GM18505 (cell line): ENCODE measurements around the gene NSMCE1.
A peak's percentile ranks its signal among the peaks of the same experiment; 100 is the strongest.

Source experiments
- ATAC-seq: cut with Tn5 transposase; IDR thresholded peaks from one replicate; pipeline ENCODE4 v1.9.1; 2021; ENCODE audit not compliant: unreplicated experiment
- POLR2A ChIP-seq: IDR thresholded peaks from 4 replicates; pipeline ENCODE4 v1.6.1; 2011; ENCODE audit warnings: borderline replicate concordance; ENCODE audit not compliant: insufficient read depth, insufficient read length; ENCODE audit errors: extremely low read depth

The NSMCE1 gene, protein sequence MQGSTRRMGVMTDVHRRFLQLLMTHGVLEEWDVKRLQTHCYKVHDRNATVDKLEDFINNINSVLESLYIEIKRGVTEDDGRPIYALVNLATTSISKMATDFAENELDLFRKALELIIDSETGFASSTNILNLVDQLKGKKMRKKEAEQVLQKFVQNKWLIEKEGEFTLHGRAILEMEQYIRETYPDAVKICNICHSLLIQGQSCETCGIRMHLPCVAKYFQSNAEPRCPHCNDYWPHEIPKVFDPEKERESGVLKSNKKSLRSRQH

DNA sequence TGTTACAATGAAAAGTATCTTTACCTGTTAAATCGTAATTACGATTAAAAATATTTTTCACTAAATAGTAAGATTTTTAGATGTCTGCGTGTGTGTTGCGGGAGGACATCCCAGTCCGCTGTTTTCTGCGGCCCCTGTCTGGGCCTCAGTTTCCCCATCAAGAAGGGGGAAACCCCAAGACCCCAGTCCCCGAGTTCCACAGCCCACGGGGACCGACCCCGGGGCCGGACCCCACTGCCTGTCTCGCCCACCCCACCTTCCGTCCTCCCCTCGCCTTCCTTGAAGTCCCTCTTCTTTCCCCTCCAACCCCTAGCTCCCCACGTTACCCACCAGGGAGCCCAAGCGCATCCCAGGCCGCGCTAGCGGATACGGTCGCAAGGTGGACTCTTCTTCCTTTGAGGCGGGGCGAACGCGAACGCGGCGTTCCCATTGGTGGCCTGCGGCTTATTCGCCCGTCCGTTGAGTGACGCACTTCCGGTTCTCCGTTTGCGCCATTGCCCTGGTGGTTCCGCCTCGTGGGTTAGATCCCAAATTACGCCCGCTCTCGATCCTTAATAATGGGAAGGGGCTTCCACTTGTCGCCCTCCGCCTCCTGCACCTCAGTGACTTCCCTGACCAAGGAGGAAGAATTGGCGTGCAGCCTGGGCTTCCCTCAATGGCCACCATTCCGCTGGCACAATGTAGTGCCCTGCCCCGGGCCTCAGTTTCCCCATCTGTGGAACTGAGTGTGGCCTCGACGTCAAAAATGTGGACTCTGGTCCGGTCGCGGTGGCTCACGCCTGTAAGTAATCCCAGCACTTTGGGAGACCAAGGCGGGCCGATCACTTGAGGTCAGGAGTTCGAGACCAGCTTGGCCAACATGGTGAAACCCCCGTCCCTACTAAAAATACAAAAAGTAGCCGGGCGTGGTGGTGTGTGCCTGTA, at the start of gene NSMCE1:
TSS of gene NSMCE1 (minus strand) at position 397 of the 924 bp plus-strand sequence. CDS start 11,202 bp downstream, outside the sequence.
- peak; percentile 93 for ATAC-seq
- peak; percentile 96 for TF ChIP-seq POLR2A

DNA sequence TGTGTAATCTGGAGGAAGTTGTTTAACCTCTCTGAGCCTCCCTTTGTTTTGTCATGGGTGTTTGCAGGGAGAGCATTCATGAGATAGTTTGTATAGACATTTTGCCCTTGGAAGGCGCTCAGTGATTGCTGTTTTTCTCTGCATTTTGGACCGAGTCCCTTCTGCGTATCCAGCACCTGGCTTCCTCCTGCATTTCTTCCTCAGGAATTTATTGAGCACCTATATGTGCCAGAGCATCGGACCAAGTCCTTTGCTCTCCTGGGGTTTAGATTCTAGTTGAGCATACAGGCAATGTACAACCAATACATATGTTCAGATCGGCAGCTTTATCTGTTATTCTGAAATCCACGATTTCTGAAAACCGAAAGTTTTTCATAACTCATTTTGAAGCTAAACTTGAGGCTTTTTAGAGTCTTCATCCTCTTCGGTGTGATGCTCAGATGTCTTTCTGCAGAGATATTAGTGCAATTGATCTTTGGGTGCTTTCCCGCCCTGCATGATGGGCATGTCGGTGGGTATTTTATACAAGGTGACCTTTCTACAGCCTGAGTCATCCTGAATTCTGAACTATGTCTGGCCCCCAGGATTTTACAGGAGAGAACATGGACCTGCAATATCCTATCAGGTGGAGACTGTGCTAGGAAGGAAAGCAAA, 49.3 kb upstream of the NSMCE1 start:
- TF ChIP-seq POLR2A: no peak
- no peak for ATAC-seq

DNA sequence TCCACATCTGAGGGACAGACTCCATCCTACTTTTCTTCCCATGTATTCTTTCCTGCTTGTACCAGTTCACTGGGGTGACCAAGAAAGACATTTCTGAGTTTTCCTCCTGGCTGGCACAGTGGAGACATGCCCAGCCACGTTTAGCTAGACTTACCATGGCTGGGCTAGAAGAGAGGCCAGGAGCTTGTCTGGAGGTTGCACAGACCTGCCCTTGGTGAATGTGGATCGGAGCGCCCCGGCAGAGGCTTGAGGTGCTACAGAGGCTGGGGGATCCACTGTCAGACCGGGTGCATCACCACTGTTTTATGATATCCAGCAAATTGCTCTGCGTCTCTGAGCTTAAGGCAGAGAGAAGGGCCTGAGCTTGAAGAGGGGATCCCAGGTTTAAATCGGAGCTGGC, 48.7 kb upstream of the NSMCE1 start:
- no peak for ATAC-seq
- no peak for TF ChIP-seq POLR2A

DNA sequence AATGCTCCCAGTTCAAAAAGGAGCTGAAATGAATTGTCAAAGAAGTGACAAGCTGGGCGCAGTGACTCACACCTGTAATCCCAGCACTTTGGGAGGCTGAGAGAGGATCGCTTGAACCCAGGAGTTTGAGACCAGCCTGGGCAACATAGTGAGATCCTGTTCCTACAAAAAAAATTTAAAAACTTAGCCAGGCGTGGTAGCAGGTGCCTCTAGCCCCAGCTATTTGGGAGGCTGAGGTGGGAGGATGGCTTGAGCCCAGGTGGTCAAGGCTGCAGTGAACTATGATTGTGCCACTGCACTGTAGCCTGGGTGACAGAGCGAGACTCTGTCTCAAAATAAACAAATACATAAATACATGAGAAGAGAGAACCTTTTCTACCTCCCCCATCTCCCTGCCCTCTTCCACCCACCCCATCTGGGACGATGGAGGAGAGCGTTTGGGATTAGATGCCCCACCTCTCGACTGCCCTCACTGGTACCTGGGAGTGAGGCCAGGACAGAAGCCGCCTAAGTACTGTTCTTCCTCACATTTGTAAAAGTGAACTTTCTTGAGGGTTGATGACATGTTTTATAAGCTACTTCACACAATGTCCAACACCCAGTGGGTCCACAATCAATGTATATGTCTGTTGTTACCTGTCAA, 47.6 kb upstream of the NSMCE1 start:
- no peak for ATAC-seq
- TF ChIP-seq POLR2A: no peak

DNA sequence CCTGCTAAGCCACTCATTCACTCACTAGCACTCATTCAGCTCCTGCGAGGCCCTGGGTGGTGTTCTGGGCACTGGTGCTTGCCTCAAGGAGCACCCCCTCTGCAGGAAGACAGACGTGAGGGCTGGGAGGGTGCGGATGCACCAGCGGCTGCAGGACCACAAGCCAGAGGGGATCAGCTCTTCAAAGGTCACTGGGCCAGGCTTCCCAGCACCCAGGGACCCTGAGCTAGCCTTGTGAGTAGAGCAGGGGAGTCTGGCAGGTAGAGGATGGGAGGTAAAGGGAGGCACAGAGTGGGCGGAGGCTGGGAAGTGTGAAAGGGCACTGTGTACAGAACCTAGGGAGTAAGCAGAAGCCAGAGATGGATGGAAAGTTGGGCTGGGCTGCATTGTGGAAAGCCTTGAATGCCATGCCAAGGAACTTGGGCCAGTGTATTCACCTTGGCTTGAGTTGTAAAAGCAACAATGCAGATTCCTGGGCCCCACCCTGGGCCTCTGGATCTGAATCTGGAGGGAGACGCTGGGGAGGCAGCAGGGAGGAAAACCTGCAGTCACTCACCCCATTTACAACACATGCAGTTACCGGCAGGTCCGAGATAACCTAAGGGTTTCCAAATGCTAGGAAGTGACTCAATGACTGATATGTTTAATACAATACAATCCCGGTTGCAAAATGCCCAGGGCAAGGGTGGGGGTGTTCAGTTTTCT, 46.9 kb upstream of the NSMCE1 start:
- no peak for TF ChIP-seq POLR2A
- no peak for ATAC-seq

DNA sequence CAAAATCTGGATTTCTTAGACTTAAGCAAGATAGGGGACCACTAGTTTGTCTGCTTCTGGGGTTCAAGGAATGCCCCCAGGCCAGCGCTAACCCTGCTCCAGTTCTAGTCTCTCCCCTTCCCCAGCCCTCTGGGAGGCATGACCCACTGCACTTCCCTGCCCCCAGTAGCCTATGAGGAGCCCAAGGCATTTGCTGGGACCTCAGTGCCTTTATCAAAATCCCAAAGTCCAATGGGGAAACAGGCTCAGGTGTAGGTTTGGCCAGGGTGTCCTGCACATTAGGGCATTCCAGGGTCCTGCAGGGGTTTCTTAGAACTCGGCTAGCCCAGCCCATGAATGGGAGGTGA, 46.4 kb upstream of the NSMCE1 start:
- no peak for ATAC-seq
- no peak for TF ChIP-seq POLR2A

DNA sequence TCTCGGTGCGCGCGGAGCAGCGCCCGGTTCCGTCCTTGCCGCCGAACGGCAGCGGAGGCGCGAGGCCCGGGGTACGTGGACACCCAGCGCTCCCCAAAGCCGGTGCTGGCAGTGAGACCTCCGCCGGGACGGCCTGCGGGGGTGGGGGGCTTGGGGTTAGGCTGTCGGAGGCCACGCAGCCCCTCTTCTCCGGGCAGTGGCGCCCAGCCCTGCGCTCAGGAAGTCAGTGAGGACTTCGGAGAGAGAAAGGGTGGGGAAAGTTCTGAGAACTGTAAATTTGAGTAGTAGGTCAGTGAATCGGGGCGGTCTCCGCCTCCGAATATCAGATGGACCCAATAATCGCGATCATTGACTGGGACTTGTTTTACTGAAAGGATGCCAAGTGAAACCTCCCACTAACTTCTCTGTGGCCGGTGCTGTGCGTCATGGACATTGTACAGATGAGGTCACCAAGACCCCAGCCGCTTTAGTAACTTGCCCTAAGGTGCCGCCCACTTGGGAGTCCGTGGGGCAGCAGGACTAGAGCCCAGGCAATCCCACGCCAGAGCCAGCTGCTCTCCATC, 45.7 kb upstream of the NSMCE1 start:
- TF ChIP-seq POLR2A: no peak
- peak; percentile 23 for ATAC-seq

DNA sequence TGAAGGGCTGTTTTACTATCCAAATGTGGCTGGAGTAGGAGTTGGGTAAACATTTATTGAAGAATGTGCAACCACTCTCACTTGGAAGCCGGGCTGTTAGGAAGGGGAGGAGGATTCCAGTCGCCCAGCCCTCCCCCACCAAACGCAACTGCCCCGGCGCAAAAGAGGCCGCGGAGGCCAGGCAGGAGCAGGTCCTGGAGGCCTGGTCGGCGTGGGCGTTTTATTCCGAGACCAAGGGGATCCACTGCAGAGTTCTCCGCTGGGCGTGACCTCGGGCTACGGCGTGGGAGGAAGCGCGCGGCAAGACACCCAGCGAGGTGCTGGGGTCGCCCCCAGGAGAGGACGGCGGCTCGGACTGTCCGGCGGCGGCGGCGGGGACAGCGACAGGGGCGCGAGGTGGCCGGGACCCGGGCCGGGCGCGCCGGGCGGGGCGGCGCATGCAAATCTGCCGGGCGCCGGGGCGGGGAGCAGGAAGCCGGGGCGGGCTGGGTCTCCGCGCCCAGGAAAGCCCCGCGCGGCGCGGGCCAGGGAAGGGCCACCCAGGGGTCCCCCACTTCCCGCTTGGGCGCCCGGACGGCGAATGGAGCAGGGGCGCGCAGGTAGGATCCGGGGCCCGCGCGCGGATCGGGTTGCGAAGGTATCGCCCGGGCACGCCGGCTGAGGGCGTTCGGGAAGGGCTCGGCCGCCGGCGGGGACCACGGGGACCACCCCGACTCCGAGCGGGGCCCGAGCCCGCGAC, 45.0 kb upstream of the NSMCE1 start, which contains the start of gene IL4R:
TSS of gene IL4R (plus strand) at position 553 of the 739 bp plus-strand sequence. CDS start 26,230 bp downstream, outside the sequence.
- TF ChIP-seq POLR2A: peak; percentile 61
- peak; percentile 55 for ATAC-seq

DNA sequence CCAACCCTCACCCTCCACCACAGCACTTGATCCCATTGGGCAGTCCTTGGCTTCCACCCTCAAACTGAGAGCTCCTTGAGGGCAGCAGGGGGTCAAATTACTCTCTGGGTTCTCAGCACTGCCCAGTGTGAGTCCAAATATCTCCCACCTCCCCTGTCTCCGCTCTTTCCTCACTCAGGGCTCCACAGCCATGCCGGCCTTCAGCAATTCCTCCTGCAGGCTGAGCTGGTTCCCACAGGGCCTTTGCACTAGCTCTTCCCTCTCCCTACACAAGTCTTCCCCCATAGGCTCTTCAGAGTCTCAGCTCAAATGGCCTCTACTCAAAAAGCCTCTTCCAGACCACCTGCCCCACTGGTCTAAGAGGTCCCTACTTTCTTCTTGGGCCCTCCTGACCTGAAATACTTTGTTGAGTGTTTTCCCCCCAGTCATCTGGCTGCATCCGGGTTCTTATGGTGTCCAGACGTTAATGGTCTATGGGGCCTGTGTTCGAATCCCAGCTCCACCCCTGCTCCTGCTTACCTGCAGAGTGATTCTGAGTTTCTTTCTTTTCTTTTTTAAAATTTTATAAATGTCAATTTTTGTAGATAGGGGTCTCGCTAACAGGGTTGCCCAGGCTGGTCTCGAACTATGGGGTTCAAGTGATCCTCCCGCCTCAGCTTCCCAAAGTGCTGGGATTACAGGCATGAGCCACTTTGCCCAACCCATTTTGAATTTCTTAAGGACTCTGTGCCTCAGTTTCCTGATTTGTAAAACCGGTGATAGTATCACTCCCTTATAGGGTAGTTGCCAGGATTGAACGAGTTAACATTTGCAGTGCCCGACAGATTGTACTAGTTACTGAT, 44.2 kb upstream of the NSMCE1 start:
- ATAC-seq: no peak
- no peak for TF ChIP-seq POLR2A

DNA sequence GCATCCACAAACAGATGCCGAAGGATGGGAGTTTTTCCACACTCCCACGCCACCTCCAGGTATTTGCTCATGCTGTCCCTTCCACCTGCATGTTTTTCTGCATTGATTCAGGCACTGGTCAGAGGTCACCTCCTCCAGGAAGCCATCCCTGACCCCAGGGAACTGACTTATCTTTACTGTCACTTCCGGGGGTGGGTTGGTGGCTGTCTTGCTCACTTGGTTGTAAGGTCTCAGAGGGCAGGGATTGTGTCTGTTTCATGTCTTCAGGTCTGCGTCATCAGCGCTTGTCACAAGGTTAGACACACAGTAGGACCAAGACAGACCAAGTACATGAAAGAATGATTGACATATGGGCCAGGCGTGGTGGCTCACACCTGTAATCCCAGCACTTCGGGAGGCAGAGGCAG, 43.3 kb upstream of the NSMCE1 start:
- no peak for TF ChIP-seq POLR2A
- ATAC-seq: no peak

DNA sequence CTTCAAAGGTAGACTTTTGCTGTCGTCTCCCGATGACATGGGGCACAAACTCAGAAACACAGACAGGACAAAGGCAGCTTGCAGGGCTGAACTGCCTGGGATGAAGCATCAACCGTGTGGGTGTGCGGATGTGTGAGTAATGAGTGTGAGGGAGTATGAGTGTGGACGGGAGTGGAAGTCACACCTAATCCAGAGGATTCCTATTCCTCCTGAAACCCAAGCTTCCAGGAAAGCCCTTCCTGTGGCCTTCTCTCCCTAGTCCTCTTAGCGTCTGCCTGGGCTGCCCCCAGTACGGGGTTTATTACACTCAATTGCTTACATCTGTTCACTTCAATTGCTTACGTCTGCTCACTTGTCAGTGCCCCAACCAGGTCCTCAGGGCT, 42.9 kb upstream of the NSMCE1 start:
- no peak for ATAC-seq
- TF ChIP-seq POLR2A: no peak
